Measurements from ENCODE around the gene ST8SIA4.

The ST8SIA4 gene

DNA sequence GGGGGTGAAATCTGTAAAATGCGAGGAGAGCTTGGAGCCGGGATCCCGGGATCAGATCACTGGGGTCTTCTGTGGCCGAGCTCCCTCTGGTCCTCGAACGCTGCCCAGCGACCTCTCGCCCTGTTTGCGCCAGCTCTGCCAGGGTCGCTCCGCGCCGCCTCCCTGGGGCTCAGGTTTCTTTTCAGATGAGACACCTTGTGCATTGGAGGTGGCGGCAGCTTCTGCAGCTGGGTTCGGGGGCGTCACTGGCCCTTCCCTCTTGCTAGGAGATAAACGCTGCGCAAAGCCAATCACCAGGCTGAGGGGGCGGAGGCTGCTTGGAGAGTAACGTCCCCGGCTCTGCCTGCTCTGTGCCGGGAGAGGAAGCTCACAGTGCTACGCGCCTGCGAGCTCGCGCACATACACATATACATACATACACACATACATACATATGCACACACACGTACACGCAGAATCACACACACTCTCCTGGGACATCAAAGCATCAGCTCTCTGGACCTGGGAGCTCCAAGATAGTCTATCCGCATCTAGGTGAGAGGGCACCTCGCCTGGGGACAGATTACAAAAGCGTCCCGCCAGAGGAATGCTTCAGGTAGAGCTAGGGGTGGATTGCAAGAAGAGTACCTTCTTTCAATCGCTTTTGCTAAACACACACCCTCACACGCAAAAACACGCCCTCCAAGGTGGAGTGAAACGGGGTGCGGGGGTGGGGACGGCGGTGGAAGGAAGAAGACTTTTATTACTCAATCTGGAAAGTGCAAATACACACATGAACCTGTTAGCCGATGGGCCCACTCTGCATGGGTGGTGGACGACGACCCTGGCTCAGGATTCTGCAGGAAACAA lies at the start of gene ST8SIA4:
Gene ST8SIA4 (minus strand): TSS at position 244 of the 849 bp plus-strand sequence. CDS start 327 bp downstream, outside the sequence.
- DNase-seq, result peak; percentile 84

DNA sequence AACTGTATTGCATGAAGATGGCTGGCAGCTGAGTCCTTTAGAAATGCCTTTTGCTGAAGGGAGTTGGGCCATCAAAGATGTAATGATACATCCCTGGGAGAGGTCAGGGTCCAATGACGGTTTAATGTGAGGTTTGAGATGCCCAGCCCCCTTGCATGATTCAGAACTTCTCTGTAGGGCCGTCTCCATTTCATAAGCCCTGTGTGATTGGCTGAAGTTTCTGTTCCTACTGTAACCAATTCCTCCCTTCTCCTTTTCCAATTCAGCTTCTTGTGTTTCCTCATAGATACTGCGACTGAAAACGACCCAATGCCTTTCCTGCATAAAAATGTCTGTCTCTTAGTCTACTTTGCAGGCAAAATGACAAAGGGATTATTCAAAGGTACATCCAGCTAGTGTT lies 47.9 kb upstream of the ST8SIA4 start:
- no peak for DNase-seq

- no peak for DNase-seq
These were observed 10.2 kb upstream of the ST8SIA4 start for GRCh38 chr5:100913298-100913697.

GRCh38 chr5:100909034-100909433 lies 6.0 kb upstream of the ST8SIA4 start:
- no peak for DNase-seq

GRCh38 chr5:100905259-100905914 lies 2.3 kb upstream of the ST8SIA4 start:
- no peak for DNase-seq

DNA sequence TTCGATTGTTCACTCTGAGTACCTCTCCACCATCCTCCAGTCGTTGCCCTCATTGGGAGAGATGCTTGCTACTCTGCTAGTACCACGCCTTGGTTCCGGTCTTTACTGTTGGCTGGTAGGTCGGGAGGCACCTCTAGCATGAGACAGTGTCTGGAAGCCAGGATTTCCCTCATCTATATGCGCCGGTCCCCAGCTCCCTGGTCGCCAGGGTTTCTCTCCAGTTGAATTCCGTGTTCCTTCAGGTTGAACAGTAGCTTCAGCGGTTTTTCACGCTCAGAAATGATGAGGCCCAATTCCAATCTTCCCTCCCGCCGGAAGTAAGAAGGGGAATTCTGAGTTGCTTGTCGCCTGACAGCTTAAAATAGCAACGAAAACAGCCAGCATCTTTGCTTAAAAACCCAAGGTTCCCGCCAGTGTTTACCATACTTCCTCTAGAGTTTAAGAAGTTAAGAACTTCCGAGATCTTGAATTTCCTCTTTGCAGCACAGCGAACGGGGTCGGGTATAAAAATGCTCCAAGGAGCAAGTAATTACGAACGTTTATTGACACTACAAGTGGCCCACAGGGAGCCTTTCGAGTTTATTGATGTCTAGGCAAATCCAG lies 1.3 kb upstream of the ST8SIA4 start:
- DNase-seq, result no peak

DNA sequence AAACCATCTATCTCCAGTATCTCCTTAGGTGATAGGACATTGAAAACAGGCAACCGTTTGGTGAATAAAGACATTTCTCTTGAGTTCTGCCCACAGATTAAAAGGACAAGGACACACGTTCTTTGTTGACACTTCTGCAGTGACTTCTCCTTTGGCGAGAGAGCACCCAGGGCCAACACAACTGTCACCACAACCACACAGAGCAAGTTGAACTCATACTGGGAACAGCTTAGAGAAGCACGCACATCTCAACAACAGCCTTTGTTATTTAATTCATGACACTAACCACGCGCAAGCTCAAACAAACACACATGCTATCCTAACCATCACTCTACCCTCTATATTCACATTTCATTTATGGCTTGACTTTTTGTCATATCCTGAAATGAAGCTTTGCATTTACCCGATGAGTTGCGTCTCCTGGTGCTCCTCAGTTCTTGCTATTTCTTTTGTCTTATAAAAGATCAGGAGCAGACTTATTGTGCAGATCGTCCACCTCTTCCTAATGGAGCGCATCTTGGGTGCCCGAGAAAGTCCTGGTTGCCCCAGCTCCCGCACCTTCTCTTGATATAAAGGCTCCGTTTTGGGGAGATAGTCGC lies 543 bp downstream of the ST8SIA4 start:
- no peak for DNase-seq

DNA sequence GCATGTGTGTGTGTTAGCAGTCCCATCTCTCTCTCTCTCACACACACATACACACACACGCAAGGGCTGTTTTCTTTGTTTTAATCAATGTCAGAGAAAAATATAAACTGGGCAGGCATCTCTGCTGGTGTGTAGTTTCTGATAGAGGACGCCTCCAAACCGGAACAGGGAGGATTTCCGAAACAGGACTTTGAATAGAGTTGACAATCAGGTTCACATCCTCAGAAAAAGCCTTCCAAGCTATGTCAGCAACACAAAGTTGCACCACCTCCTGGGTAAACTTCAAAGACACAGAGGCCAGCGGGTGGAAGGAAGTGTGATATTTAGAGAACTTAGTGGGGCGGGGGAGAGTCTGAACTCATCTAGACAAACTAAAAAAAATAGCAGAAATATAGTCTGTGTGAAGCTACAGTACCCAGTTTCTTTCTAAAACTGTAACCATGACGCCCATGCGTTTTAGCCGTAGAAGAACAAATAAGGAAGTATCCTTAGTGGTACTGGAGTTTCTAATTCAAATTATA lies 1.2 kb downstream of the ST8SIA4 start:
- peak; percentile 51 for DNase-seq

GRCh38 chr5:100900796-100901781 lies 2.0 kb downstream of the ST8SIA4 start:
- peak; percentile 75 for DNase-seq

DNA sequence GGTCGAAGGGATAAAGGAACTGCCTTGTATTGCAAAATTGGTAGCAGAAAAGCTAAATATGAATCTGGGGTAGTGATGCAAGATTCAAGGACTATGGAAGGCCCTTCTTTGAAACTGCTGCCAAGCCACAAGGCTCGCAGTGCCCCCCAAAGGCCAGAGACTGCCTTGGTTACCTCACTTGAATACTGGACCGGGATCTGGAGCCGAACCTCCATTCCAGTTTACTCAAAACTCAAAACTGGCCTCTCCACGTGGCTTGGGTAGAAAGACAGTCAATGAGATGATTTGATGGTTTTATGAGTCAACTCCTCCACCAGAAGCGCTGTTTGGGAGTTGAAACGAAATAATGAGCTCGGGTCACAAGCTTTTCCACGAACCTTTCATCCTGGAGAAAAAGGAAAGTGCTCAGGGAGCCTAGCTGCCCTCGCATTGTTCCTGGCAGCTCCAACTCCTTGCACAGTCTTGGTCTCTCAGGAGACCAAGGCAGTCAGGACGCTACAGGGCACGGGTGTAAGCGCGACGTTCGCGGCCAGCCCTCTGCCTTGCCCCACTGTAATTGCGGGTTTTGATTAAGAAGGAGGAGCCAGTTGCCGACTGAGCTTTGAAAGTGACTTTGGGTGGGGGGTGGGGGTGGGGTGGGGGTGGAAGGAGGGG lies 2.8 kb downstream of the ST8SIA4 start:
- DNase-seq, result peak; percentile 47

- no peak for DNase-seq
These were observed 3.4 kb downstream of the ST8SIA4 start for GRCh38 chr5:100899675-100900074.

DNA sequence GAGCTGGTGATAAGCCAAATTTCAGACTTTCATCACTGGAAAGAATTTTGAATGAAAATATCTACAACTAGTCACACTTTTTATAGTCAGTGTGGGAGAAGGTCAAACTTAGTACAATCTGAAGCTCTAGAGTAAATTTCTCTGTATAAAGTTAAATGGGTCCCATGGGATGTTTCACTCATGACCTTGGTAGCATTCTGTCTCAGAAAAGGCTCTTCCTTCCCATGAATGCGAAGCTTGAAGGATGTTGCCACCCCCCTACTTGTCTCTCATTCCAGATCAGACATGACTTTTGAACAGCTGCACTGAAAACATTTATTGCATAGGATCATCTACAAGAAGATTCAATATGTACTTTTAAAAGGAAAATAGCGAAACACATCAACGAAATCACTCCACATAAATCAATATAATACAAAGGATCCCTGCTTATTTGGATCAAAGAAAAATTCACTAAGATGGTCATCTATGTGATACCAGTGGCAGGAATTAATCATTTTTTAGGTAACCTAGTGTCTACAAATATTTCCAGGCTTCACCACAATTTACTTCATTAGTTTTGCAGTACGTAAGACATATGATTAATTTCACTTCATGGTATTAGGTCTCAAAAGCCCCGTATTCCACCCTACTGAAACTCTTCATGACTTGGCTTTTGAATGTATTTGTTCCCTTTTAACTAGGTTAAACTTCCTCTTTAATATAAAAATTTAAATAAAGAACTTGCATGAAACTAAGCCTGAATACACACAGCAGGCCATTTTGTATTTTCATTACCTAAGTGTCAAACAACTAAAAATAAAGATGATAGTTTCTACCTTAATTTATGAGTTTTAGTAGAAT lies 4.4 kb downstream of the ST8SIA4 start:
- no peak for DNase-seq

DNA sequence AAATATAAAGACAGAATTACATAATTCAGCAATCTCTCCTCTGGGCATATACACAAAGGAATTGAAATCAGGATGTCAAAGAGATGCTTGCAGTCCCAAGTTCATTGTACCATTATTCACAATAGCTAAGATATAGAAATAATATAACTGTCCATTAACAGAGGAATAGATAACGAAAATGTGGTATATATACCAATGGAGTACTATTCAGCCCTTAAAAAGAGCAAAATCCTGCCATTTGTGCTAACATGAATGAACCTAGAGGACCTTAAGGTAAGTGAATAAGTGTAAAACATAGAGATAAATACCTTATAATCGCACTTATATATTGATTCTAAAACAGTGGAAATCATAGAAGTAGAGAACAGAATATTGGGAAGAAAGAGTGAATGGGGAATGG lies 7.0 kb downstream of the ST8SIA4 start:
- DNase-seq, result no peak

DNA sequence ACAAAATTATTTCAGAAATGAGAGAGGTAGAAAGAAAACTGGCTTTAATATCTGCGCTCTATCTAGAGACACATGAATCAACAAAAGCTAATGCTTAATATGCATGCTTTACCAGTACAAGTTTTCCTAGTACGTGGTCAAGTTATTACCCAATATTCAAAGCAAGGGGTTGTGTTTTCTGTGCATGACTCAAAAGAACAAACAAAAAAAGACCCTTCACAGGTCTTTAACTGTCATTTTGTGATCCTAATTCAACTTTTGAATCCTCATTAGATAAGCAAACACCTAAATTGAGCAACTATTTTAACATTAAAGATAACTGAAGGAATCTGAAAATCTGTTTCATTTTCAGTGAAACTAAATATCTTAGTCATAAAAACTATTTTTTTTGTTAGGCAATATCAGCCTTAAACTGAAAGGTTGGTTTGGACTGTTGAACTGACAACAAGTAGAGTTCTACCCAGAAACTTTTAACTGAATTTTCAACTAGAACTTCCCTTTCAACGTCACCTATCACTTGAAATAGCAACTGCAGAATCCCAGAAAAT lies 12.5 kb downstream of the ST8SIA4 start:
- no peak for DNase-seq

DNA sequence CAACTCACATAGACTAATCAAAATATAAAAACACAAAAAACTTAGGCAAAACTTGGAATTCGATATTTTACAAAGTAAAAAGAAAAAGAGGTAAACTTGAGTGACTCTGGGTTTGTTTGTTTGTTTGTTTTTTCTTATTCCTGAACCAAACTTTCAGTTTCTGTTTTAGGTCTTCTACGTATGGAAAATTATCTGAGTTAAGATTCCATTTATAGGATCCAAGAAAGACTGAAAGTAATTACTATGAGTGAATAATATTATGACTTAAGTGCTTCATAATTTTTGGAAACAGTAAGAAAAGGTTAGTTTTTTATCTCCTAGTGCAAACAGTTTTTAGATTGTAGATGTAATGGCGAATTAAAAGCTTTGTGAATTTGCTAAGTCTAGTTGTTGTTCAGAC lies 13.2 kb downstream of the ST8SIA4 start:
- no peak for DNase-seq

- no peak for DNase-seq
These were observed 13.8 kb downstream of the ST8SIA4 start for GRCh38 chr5:100889165-100889743.

- no peak for DNase-seq
These were observed 25.8 kb downstream of the ST8SIA4 start for GRCh38 chr5:100877274-100877673.

DNA sequence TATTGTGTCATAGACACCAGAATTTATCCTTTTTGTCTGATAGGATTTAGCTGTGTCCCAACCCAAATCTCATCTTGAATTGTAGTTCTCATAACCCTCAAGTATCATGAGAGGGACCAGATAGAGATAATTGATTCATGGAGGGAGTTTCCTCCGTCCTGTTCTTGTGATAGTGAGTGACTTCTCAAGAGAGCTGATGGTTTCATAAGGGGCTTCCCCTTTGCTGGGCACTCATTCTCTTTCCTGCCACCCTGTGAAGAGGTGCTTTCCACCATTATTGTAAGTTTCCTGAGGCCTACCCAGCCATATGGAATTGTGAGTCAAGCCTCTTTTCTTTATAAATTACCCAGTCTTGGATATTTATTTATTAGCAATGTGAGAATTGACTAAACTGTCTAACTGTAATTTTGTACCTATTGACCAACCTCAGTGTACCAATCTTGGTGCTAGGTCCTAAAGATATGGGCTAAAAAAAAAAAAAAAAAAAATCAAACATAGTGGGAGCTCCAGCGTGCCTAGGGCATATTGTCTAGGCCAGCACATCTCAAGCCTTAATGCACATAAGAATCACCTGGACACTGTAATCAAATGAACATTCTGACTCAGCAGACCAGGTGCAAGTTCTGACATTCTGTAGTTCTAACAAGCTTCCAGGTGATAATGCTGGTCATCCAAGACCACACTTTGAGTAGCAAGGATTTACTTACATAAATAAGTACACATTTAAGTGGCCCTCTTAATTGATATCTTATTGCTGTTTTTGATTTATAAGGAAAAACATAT lies 30.5 kb downstream of the ST8SIA4 start:
- no peak for DNase-seq

GRCh38 chr5:100867039-100867562 lies 36.0 kb downstream of the ST8SIA4 start:
- DNase-seq, result no peak
